RWPE1 (cell line): ENCODE measurements around the gene AHCYL1.
A peak's percentile ranks its signal among the peaks of the same experiment; 100 is the strongest.

Experiments
- CTCF ChIA-PET: fragments of 350-600 bp; sonication (Branson Sonifier 250); formaldehyde crosslinking; extraction: SDS; loops from one replicate; lab custom pipeline; 2021; lab: Yijun Ruan, JAX
- POLR2A ChIA-PET: fragments of 400-600 bp; formaldehyde crosslinking; extraction: SDS; loops from one replicate; lab custom pipeline; 2020; ENCODE audit warnings: antibody characterized with exemption; ENCODE audit not compliant: low non-redundant PET; lab: Yijun Ruan, JAX
- DNase-seq: peaks from one replicate; pipeline ENCODE4 v3.0.0; 2012; ENCODE audit warnings: low spot score
- H3K27ac ChIP-seq: fragments of 450-650 bp; 2 replicates; pipeline ENCODE4 v1.5.1; 2017
- TF ChIP-seq, protein P1 (sequence below): fragments of 450-650 bp; conservative IDR thresholded peaks from 2 replicates; pipeline ENCODE4 v1.5.1; 2017; ENCODE audit warnings: low read depth, mild to moderate bottlenecking

The AHCYL1 gene

DNA sequence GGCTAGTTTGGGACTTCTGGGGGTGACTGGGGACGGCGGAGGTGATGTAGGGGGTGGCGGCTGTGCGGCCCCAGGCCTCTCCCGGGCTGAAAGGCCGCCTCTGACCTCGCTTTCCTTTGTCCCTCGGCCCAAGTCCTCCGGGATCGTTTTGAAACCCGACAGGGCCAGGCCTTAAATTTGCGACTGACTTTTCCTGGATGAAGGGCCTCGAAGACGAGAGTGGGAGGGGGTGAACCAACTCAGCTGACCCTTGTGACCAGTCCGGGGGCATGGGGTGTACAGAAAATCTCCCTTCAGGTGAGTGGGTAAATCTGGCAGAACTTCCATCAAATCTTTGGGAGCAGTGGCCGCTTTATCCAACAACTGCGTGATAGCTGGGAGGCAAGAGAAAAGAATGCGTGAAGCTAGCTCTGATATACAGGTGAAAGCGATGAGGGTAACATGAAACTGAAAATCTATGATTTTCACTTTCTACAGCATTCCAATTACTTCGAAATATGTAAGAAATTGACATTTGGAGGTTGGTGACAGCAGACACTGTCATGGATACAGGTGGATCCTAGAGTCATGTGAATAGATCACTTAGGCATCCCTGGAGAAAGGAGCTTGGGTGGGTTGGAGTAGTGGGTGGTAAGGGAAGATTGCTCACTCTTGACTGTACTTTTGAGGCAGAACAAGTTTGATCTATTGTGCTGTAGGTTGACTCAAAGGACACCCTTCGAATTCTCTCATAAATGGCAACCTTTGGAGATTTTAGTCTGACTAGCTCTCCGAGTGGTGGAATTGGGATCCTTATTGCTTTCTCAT lies 885 bp downstream of the AHCYL1 start:
- TF ChIP-seq, protein P1, sequence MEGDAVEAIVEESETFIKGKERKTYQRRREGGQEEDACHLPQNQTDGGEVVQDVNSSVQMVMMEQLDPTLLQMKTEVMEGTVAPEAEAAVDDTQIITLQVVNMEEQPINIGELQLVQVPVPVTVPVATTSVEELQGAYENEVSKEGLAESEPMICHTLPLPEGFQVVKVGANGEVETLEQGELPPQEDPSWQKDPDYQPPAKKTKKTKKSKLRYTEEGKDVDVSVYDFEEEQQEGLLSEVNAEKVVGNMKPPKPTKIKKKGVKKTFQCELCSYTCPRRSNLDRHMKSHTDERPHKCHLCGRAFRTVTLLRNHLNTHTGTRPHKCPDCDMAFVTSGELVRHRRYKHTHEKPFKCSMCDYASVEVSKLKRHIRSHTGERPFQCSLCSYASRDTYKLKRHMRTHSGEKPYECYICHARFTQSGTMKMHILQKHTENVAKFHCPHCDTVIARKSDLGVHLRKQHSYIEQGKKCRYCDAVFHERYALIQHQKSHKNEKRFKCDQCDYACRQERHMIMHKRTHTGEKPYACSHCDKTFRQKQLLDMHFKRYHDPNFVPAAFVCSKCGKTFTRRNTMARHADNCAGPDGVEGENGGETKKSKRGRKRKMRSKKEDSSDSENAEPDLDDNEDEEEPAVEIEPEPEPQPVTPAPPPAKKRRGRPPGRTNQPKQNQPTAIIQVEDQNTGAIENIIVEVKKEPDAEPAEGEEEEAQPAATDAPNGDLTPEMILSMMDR, result no peak
- peak; percentile 45 for DNase-seq
- CTCF ChIA-PET, result interaction anchor here (0.6 to 10.3 kb wide), 12 partner anchors 18 to 1154 kb away, joined by 3 to 239 read pairs (median 3); no protein-coding TSS in a partner anchor
- H3K27ac ChIP-seq, result peak overlapping the region; percentile 85
- POLR2A ChIA-PET, result interaction anchor here (0.6 kb wide), 1 partner anchor 554 kb away, joined by 4 read pairs; no protein-coding TSS in a partner anchor

DNA sequence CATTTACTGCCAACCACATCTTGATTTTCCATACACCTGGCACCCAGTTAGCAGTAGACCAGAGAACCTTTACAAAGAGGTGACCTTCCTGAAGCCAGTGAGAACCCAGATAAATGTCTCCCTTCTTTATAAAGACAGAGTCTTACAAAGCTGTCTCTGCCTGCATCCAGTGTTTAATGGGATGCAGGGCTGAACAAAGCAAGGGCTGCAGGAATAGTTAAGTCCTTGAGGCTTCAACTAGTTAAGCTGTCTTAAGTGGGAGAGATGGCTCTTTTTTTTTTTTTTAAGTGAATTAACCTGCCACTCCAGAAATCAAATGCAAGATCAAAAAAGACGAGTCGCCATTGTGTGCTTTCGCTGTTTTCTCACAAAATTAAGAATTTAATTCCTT lies 1.5 kb downstream of the AHCYL1 start:
- TF ChIP-seq, protein P1, result no peak
- H3K27ac ChIP-seq, result no peak overlapping the region
- DNase-seq, result no peak
- CTCF ChIA-PET, result interaction anchor here (0.6 to 1.1 kb wide), 3 partner anchors 158 to 346 kb away, joined by 3 to 4 read pairs (median 3); no protein-coding TSS in a partner anchor
- POLR2A ChIA-PET, result interaction anchor here (0.6 kb wide), 2 partner anchors 88 to 554 kb away, joined by 4 to 5 read pairs; no protein-coding TSS in a partner anchor

DNA sequence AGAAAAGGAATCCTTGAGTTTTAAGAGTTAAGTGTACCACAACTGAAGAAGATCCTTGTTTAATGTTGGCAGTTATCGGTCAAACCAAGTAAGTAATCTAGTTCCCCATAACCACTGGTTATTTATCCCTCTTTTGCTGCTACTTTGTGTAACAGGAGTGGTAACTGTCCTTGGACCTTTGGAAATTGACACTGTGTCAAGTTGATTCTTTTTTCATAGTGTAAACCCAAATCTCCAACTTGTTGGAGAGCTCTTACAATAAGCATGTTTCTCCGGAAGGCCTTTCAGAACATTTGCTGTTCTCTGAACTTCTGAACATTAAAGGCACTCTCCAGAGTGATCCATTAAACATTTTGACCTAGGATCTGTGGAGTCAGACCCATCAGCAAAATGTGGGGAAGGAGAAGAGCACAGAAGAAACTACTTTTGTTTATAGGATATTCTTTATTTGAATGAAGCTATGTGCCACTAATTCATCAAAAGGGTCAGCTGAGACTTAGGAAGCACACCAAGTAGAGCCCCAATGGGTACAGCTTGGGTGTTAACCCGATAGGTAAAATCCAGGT lies 3.9 kb downstream of the AHCYL1 start:
- ChIA-PET CTCF (interaction anchor here (0.7 kb wide), 1 partner anchor 92 kb away, joined by 3 read pairs; no protein-coding TSS in a partner anchor), POLR2A (no interaction called here)
- TF ChIP-seq, protein P1, result no peak
- no peak for DNase-seq
- H3K27ac ChIP-seq, result no peak overlapping the region

DNA sequence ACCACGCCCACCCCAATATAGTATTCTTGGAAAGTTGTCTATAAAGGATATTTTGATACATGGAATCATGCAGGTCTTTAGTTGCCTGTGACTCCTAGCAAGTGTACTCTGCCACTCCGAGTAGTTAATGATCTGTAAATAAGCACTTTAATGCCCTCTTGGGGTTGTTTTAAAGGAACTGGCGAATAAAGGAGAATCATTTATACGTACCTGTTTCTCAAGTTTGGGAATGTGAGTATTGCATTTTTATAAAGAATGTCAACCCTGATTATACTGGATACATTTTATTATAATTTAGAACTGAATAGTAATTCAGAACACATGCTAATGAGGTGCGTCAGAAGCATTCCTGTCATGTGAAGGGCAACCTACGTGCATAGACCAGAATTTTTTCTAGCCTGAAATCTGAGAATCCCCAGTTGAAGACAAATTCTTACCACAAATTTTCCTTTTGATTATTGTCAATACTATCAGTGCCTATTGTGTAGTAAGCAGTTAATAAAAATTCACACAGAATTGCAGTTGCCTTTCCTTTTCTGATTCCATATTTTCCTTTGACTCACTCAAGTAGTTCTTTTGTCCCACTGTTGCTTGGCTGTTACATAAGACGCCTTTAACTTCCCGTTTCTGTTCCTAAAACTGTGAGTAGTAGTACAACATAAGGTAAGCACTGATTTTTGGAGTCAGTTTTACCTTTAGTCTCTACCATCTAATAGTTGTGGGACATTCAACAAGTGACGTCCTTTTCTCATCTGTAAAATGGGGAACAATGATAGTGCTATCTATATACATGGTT lies 5.1 kb downstream of the AHCYL1 start:
- ChIA-PET POLR2A (no interaction called here), CTCF (no interaction called here)
- TF ChIP-seq, protein P1, result no peak
- no peak for DNase-seq
- no peak overlapping the region for H3K27ac ChIP-seq

DNA sequence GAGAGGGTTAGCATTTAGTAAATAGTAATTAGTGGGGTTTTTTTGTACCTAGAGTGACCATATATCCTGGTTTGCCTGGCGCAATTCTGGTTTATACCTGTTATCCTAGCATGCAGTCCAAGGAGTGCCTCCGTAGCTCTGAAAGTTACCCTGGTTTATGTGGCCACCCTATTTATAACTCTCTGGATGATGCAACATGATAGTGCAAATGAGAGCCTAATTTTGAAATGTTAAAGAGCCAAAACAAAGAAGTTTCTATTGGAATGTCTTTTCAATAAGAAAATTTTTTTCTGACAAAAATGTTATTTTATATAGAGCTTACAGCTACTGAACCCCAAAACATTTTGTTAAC lies 5.7 kb downstream of the AHCYL1 start:
- no peak for DNase-seq

More for the DNA sequence above, 5.7 kb downstream of the AHCYL1 start:
- no peak overlapping the region for H3K27ac ChIP-seq
- POLR2A ChIA-PET, result no interaction called here
- TF ChIP-seq, protein P1, result no peak
- CTCF ChIA-PET, result no interaction called here
